Measurements from ENCODE around the gene CAPZB.

The CAPZB gene

GRCh38 chr1:19426294-19427086, 58.8 kb downstream of the CAPZB start:
- no peak for DNase-seq

GRCh38 chr1:19425646-19426239, 59.6 kb downstream of the CAPZB start:
- H3K27me3 Mint-ChIP-seq, result no peaks in the 10 kb centered on the region
- no peak overlapping the region for H3K4me3 Mint-ChIP-seq
- peaks cover 17% of the 10 kb centered on the region for H3K36me3 Mint-ChIP-seq (ENCODE audit: low read depth)
- ATAC-seq (no peak), DNase-seq (no peak)
- peaks cover 83% of the 10 kb centered on the region for H3K4me1 Mint-ChIP-seq
- no peaks in the 10 kb centered on the region for H3K9me3 Mint-ChIP-seq
- H3K27ac Mint-ChIP-seq, result peak overlapping the region; percentile 5

More at GRCh38 chr1:19426294-19427086, 58.8 kb downstream of the CAPZB start:
- Mint-ChIP-seq H3K27me3 (no peaks in the 10 kb centered on the region), H3K36me3 (ENCODE audit: low read depth) (peaks cover 17% of the 10 kb centered on the region), H3K4me1 (peaks cover 86% of the 10 kb centered on the region), H3K27ac (peak overlapping the region; percentile 68), H3K4me3 (no peak overlapping the region), H3K9me3 (no peaks in the 10 kb centered on the region)
- ATAC-seq, result peak; percentile 12

GRCh38 chr1:19424651-19425570, 60.4 kb downstream of the CAPZB start:
- peak overlapping the region; percentile 43 for H3K27ac Mint-ChIP-seq
- no peak for ATAC-seq
- no peaks in the 10 kb centered on the region for H3K27me3 Mint-ChIP-seq
- H3K9me3 Mint-ChIP-seq, result no peaks in the 10 kb centered on the region
- peaks cover 75% of the 10 kb centered on the region for H3K4me1 Mint-ChIP-seq
- H3K4me3 Mint-ChIP-seq, result no peak overlapping the region
- DNase-seq, result no peak
- H3K36me3 Mint-ChIP-seq (ENCODE audit: low read depth), result peaks cover 14% of the 10 kb centered on the region

GRCh38 chr1:19423130-19423529, 62.2 kb downstream of the CAPZB start:
- ATAC-seq, result no peak
- peaks cover 20% of the 10 kb centered on the region for H3K36me3 Mint-ChIP-seq (ENCODE audit: low read depth)
- H3K27ac Mint-ChIP-seq, result peak overlapping the region; percentile 77
- H3K4me1 Mint-ChIP-seq, result peaks cover 65% of the 10 kb centered on the region
- H3K4me3 Mint-ChIP-seq, result no peak overlapping the region
- no peak for DNase-seq
- H3K9me3 Mint-ChIP-seq, result no peaks in the 10 kb centered on the region
- no peaks in the 10 kb centered on the region for H3K27me3 Mint-ChIP-seq

- no peak overlapping the region for H3K4me3 Mint-ChIP-seq
- no peak for DNase-seq
- H3K27ac Mint-ChIP-seq, result no peak overlapping the region
- ATAC-seq, result no peak
- H3K27me3 Mint-ChIP-seq, result no peaks in the 10 kb centered on the region
- peaks cover 60% of the 10 kb centered on the region for H3K4me1 Mint-ChIP-seq
- H3K36me3 Mint-ChIP-seq (ENCODE audit: low read depth), result peaks cover 28% of the 10 kb centered on the region
- no peaks in the 10 kb centered on the region for H3K9me3 Mint-ChIP-seq
Measured at GRCh38 chr1:19421365-19421764, 64.0 kb downstream of the CAPZB start.

GRCh38 chr1:19420606-19421005, 64.7 kb downstream of the CAPZB start:
- no peak for ATAC-seq
- DNase-seq, result no peak
- peaks cover 57% of the 10 kb centered on the region for H3K4me1 Mint-ChIP-seq
- H3K36me3 Mint-ChIP-seq (ENCODE audit: low read depth), result peaks cover 31% of the 10 kb centered on the region
- H3K4me3 Mint-ChIP-seq, result no peak overlapping the region
- H3K27me3 Mint-ChIP-seq, result no peaks in the 10 kb centered on the region
- no peaks in the 10 kb centered on the region for H3K9me3 Mint-ChIP-seq
- peak overlapping the region; percentile 20 for H3K27ac Mint-ChIP-seq

- no peak overlapping the region for H3K4me3 Mint-ChIP-seq
- H3K27me3 Mint-ChIP-seq, result no peaks in the 10 kb centered on the region
- H3K9me3 Mint-ChIP-seq, result no peaks in the 10 kb centered on the region
- peaks cover 53% of the 10 kb centered on the region for H3K4me1 Mint-ChIP-seq
- ATAC-seq (no peak), DNase-seq (no peak)
- peak overlapping the region; percentile 50 for H3K27ac Mint-ChIP-seq
- peaks cover 33% of the 10 kb centered on the region for H3K36me3 Mint-ChIP-seq (ENCODE audit: low read depth)
Measured at GRCh38 chr1:19419691-19420090, 65.6 kb downstream of the CAPZB start.

- no peak for ATAC-seq
- Mint-ChIP-seq H3K27me3 (no peaks in the 10 kb centered on the region), H3K36me3 (ENCODE audit: low read depth) (peaks cover 34% of the 10 kb centered on the region), H3K4me3 (no peak overlapping the region), H3K4me1 (peaks cover 48% of the 10 kb centered on the region), H3K27ac (peak overlapping the region; percentile 72), H3K9me3 (no peaks in the 10 kb centered on the region)
- DNase-seq, result no peak
Measured at GRCh38 chr1:19418503-19418971, 66.8 kb downstream of the CAPZB start.

GRCh38 chr1:19416921-19417470, 68.3 kb downstream of the CAPZB start:
- no peaks in the 10 kb centered on the region for H3K9me3 Mint-ChIP-seq
- H3K27ac Mint-ChIP-seq, result no peak overlapping the region
- ATAC-seq (no peak), DNase-seq (no peak)
- H3K36me3 Mint-ChIP-seq (ENCODE audit: low read depth), result peaks cover 34% of the 10 kb centered on the region
- H3K4me1 Mint-ChIP-seq, result peaks cover 44% of the 10 kb centered on the region
- H3K27me3 Mint-ChIP-seq, result no peaks in the 10 kb centered on the region
- H3K4me3 Mint-ChIP-seq, result no peak overlapping the region

GRCh38 chr1:19416145-19416544, 69.2 kb downstream of the CAPZB start:
- no peak for ATAC-seq
- H3K4me3 Mint-ChIP-seq, result no peak overlapping the region

GRCh38 chr1:19414515-19415121, 70.7 kb downstream of the CAPZB start:
- H3K27me3 Mint-ChIP-seq, result no peaks in the 10 kb centered on the region
- peak overlapping the region; percentile 11 for H3K27ac Mint-ChIP-seq
- no peaks in the 10 kb centered on the region for H3K9me3 Mint-ChIP-seq
- H3K36me3 Mint-ChIP-seq (ENCODE audit: low read depth), result peaks cover 41% of the 10 kb centered on the region
- peaks cover 58% of the 10 kb centered on the region for H3K4me1 Mint-ChIP-seq
- no peak overlapping the region for H3K4me3 Mint-ChIP-seq
- ATAC-seq (no peak), DNase-seq (no peak)

More at GRCh38 chr1:19416145-19416544, 69.2 kb downstream of the CAPZB start:
- peaks cover 34% of the 10 kb centered on the region for H3K36me3 Mint-ChIP-seq (ENCODE audit: low read depth)
- peaks cover 45% of the 10 kb centered on the region for H3K4me1 Mint-ChIP-seq
- no peak overlapping the region for H3K27ac Mint-ChIP-seq
- no peaks in the 10 kb centered on the region for H3K27me3 Mint-ChIP-seq
- no peak for DNase-seq
- H3K9me3 Mint-ChIP-seq, result no peaks in the 10 kb centered on the region

- DNase-seq (no peak), ATAC-seq (no peak)
- no peaks in the 10 kb centered on the region for H3K27me3 Mint-ChIP-seq
- peaks cover 37% of the 10 kb centered on the region for H3K36me3 Mint-ChIP-seq (ENCODE audit: low read depth)
- H3K4me3 Mint-ChIP-seq, result no peak overlapping the region
- H3K4me1 Mint-ChIP-seq, result peaks cover 62% of the 10 kb centered on the region
- H3K9me3 Mint-ChIP-seq, result no peaks in the 10 kb centered on the region
- no peak overlapping the region for H3K27ac Mint-ChIP-seq
Measured at GRCh38 chr1:19413999-19414398, 71.3 kb downstream of the CAPZB start.

GRCh38 chr1:19412654-19413053, 72.7 kb downstream of the CAPZB start:
- Mint-ChIP-seq H3K4me3 (no peak overlapping the region), H3K27me3 (no peaks in the 10 kb centered on the region), H3K4me1 (peaks cover 65% of the 10 kb centered on the region), H3K27ac (peak overlapping the region; percentile 12), H3K9me3 (no peaks in the 10 kb centered on the region), H3K36me3 (ENCODE audit: low read depth) (peaks cover 26% of the 10 kb centered on the region)
- DNase-seq, result no peak
- no peak for ATAC-seq

- Mint-ChIP-seq H3K4me1 (peaks cover 67% of the 10 kb centered on the region), H3K27me3 (no peaks in the 10 kb centered on the region), H3K4me3 (no peak overlapping the region), H3K9me3 (no peaks in the 10 kb centered on the region), H3K27ac (peak overlapping the region; percentile 38), H3K36me3 (ENCODE audit: low read depth) (peaks cover 18% of the 10 kb centered on the region)
- no peak for DNase-seq
- ATAC-seq, result no peak
Measured at GRCh38 chr1:19411612-19412011, 73.7 kb downstream of the CAPZB start.
